K562 (cell line): ENCODE measurements around the gene KLK15.

ENCODE experiments used
- MEIS2 ChIP-seq: fragments of 450-650 bp; IDR thresholded peaks from 2 replicates; pipeline ENCODE4 v1.6.1; 2014; ENCODE audit warnings: mild to moderate bottlenecking; ENCODE audit not compliant: partially characterized antibody
- REST ChIP-seq, 2 experiments: fragments of 450-650 bp; formaldehyde crosslinking in 1 of 2; IDR thresholded peaks; 2 replicates each; pipeline versions ENCODE4 v1.4.0 to v1.6.1; 2014 to 2020; ENCODE audit warnings: mild to moderate bottlenecking in 2 of 2, borderline replicate concordance in 1 of 2, low read depth in 1 of 2

GRCh38 chr19:50876456-50876855, 43.1 kb upstream of the KLK15 start:
- TF ChIP-seq REST (IDR thresholded peaks at IDR 0.05; ENCODE audit: borderline replicate concordance) (no peak), REST (CRISPR knock-in tag; IDR thresholded peaks at IDR 0.05; ENCODE audit: low read depth) (no peak), MEIS2 (no peak)
